GM12874 (cell line): ENCODE results near the gene PSMD12.

Experiments used
- CTCF ChIP-seq: IDR thresholded peaks from 2 replicates; pipeline ENCODE4 v1.5.1; 2011; ENCODE audit warnings: low read depth, mild to moderate bottlenecking, control low read depth, low read length, moderate library complexity; ENCODE audit not compliant: insufficient read depth

The PSMD12 gene

GRCh38 chr17:67364847-67365737 is 1.3 kb downstream of the PSMD12 start:
- no peak for TF ChIP-seq CTCF

- no peak for TF ChIP-seq CTCF
Observed at GRCh38 chr17:67362173-67362572, 4.2 kb downstream of the PSMD12 start.

GRCh38 chr17:67360880-67361279 is 5.5 kb downstream of the PSMD12 start:
- no peak for TF ChIP-seq CTCF

- TF ChIP-seq CTCF, result no peak
Observed at GRCh38 chr17:67359960-67360791, 6.2 kb downstream of the PSMD12 start.

- no peak for TF ChIP-seq CTCF
Observed at GRCh38 chr17:67358612-67359011, 7.8 kb downstream of the PSMD12 start.

- no peak for TF ChIP-seq CTCF
Observed at GRCh38 chr17:67353929-67354574, 12.3 kb downstream of the PSMD12 start.

- no peak for TF ChIP-seq CTCF
Observed at GRCh38 chr17:67353161-67353560, 13.2 kb downstream of the PSMD12 start.
